H1 (cell line): Measurements from ENCODE around the gene EXO1.

ENCODE experiments used
- ATF3 ChIP-seq: IDR thresholded peaks from 2 replicates; pipeline ENCODE4 v1.6.1; 2011; ENCODE audit warnings: low read depth, mild to moderate bottlenecking, low read length; ENCODE audit not compliant: insufficient read depth
- BRCA1 ChIP-seq: IDR thresholded peaks from 2 replicates; pipeline ENCODE4 v1.6.1; 2012; ENCODE audit warnings: low read depth, low read length, improper control_type of control experiment
- CTCF ChIP-seq, 3 experiments: IDR thresholded peaks; 1 replicate in 2 of 3; 2 replicates in 1 of 3; pipeline versions ENCODE4 v1.5.1 to v1.6.1; 2011; ENCODE audit warnings: low read length in 3 of 3, mild to moderate bottlenecking in 3 of 3, inconsistent platforms in 2 of 3, low read depth in 1 of 3, moderate library complexity in 1 of 3; ENCODE audit not compliant: insufficient read depth in 1 of 3; ENCODE audit errors: control extremely low read depth in 1 of 3
- EZH2 ChIP-seq: fragments of 200-600 bp; sonication (generic); IDR thresholded peaks from 2 replicates; pipeline ENCODE4 v1.7.1; 2012; ENCODE audit warnings: low read depth, mild to moderate bottlenecking, moderate library complexity, low read length, inconsistent platforms; ENCODE audit not compliant: severe bottlenecking
- NRF1 ChIP-seq: IDR thresholded peaks from 2 replicates; pipeline ENCODE4 v1.6.1; 2011; ENCODE audit warnings: mild to moderate bottlenecking, low read depth, low read length, improper control_type of control experiment
- POLR2A ChIP-seq, 2 experiments: IDR thresholded peaks; 1 replicate in 1 of 2; 2 replicates in 1 of 2; pipeline ENCODE4 v1.6.1; 2011; ENCODE audit warnings: low read depth in 2 of 2, low read length in 2 of 2, mild to moderate bottlenecking in 2 of 2; ENCODE audit errors: control extremely low read depth in 1 of 2
- POLR2AphosphoS5 ChIP-seq: IDR thresholded peaks from 2 replicates; pipeline ENCODE4 v1.6.1; 2011; ENCODE audit warnings: low read depth, low read length
- RBBP5 ChIP-seq: IDR thresholded peaks from 2 replicates; pipeline ENCODE4 v1.7.1; 2012; ENCODE audit warnings: low read depth, mild to moderate bottlenecking, inconsistent platforms, low read length, moderate library complexity, borderline replicate concordance
- SP2 ChIP-seq: IDR thresholded peaks from 2 replicates; pipeline ENCODE4 v1.6.1; 2012; ENCODE audit warnings: mild to moderate bottlenecking, low read length, inconsistent platforms

- TF ChIP-seq CTCF (IDR thresholded peaks at IDR 0.05; ENCODE audit: control extremely low read depth in 1 of 3, insufficient read depth in 1 of 3, low read depth in 1 of 3, low read length in 3 of 3) (no peak), SP2 (no peak), ATF3 (no peak), POLR2A (IDR thresholded peaks at IDR 0.05; ENCODE audit: control extremely low read depth in 1 of 2, low read depth in 2 of 2, low read length in 2 of 2) (no peak), EZH2 (no peak), NRF1 (no peak), POLR2AphosphoS5 (no peak), RBBP5 (no peak), BRCA1 (no peak)
Measured at GRCh38 chr1:241822846-241823245, 25.2 kb upstream of the EXO1 start.
